GM12891 (cell line): ENCODE measurements around the gene CEP152.

Experiments used
- POLR2A ChIP-seq: IDR thresholded peaks from 2 replicates; pipeline ENCODE4 v1.6.1; 2011; ENCODE audit warnings: low read depth, low read length, control low read depth
- POLR2AphosphoS5 ChIP-seq: IDR thresholded peaks from 2 replicates; pipeline ENCODE4 v1.6.1; 2011; ENCODE audit warnings: low read depth, low read length, control low read depth
- TAF1 ChIP-seq: IDR thresholded peaks from 2 replicates; pipeline ENCODE4 v1.6.1; 2011; ENCODE audit warnings: low read depth, low read length, control low read depth

DNA sequence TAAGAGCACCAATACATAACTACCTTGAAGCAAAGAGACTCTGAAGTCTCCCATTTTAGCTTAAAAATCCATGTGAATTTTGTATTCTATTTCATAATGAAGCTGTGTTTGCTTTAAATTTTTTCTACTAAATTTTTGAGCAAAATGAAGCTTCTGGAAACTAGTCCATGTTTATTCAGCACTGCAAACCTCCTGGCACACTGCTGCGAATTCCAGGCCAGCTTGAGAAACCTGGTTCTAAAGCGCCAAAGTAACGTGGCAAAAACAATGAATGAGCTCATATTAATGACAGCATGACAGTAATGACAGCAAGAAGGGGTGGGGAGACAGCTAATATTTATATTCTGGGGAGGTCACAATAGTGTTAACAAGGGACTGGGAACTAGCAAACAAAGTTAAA, 25.7 kb downstream of the CEP152 start:
- no peak for TF ChIP-seq POLR2AphosphoS5
- no peak for TF ChIP-seq POLR2A
- TF ChIP-seq TAF1, result no peak
